Pulmonary artery endothelial cell (primary cell): ENCODE data around the gene C17orf78. TPM values are rescaled to one million over a fixed set of nuclear protein-coding genes. Genes with fewer than 3 reads are reported as not detected.
"Not testable (repeated sequence)": the region's sequence is repeated elsewhere in the genome, so short reads cannot be mapped to it uniquely, and the experiment has no call there.

Experiments
- DNase-seq: peaks from one replicate; pipeline ENCODE4 v3.0.0-alpha.2; 2011; ENCODE audit warnings: low read depth, low spot score
- total RNA-seq: library from RNA; depleted of rRNA; stranded (reverse); fragments of >200 nt; gene quantifications from 2 replicates; pipeline ENCODE4 v1.2.3, GENCODE V29; 2014

The C17orf78 gene
- total RNA-seq, 1 donor from 2014 or later: not detected

GRCh38 chr17:37438141-37438540, 62.4 kb downstream of the C17orf78 start:
- no peak for DNase-seq

DNA sequence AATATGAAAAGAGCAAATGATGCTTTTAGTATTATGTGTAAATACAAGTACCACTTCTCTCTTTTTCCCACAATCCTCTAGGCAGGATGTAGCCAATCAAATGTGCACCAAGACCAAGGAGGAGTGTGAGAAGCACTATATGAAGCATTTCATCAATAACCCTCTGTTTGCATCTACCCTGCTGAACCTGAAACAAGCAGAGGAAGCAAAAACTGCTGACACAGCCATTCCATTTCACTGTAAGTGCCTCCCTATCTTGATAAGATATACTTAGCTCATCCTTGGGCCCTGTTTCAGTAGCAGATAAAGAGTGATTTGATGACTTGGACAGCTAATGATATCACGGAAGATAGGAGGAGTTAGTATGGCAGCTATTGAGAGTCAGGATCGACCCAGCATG, 64.6 kb downstream of the C17orf78 start:
- DNase-seq: no peak

DNA sequence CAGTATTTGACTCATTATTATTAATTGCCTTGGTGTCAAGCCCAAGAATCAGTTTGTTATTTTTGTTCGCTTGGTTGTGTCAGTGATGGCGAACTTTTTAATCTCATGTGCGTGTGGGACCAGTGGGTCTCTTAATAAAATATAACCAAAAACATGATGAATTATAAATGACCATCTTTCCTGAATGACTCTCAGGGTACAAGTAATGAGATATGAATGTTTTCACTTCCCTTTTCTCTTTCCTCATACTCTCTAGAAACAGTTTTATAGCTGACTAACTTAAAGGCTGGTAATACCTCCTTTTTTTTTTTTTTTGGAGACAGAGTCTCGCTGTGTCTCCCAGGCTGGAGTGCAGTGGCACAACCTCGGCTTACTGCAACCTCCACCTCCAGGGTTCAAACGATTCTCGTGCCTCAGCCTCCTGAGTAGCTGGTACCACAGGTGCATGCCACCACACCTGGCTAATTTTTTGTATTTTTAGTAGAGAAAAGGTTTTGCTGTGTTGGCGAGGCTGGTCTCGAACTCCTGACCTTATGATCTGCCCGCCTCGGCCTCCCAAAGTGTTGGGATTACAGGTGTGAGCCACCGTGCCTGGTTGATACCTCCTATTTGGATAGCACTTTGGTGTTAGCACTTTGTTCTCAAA, 65.7 kb downstream of the C17orf78 start:
- DNase-seq: not testable (repeated sequence)

Other genes with a start within 250 kb of the C17orf78 start
- 57.0 and 62.3 TPM in 2 replicates for gene ACACA, start 30.9 kb downstream of the C17orf78 start, total RNA-seq
- 15.8 and 22.8 TPM in 2 replicates for gene TADA2A, start 30.9 kb downstream of the C17orf78 start, total RNA-seq
- 33.2 and 49.5 TPM in 2 replicates for gene DUSP14, start 113.9 kb downstream of the C17orf78 start, total RNA-seq
- 12.0 and 15.1 TPM in 2 replicates for gene SYNRG, start 233.4 kb downstream of the C17orf78 start, total RNA-seq